ENCODE measurements around the gene SEMA3C. TPM values are rescaled to one million over a fixed set of nuclear protein-coding genes. Genes with fewer than 3 reads are reported as not detected.

SEMA3C gene
- total RNA-seq, 2 experiments from 2014 or later: not detected

DNA sequence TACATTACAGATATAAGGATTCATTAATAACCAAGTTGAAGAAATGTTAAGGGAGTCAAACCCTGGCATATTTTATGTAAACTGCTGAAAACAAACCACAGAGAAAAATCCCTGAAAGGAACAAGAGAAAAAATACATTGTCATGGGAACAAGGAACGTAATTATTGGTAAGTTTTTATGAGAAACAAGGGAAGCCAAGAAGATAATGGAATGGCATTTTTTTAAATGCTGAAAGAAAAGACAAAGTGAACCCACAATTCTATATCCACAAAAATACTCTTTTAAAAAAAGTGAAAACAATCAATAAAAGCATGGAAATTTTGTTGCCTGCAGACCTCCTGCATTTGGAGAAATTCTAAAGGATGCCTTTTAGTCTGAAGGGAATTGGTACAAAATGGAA, 144.0 kb downstream of the SEMA3C start:
- H3K9me3 Mint-ChIP-seq (ENCODE audit: low read depth): peaks cover 11% of the 10 kb centered on the region
- no peak overlapping the region for H3K27ac Mint-ChIP-seq
- H3K36me3 Mint-ChIP-seq: no peaks in the 10 kb centered on the region
- DNase-seq (no peak), ATAC-seq (no peak)
- no peaks in the 10 kb centered on the region for H3K4me1 Mint-ChIP-seq
- CTCF ChIA-PET: no interaction called here
- no peaks in the 10 kb centered on the region for H3K27me3 Mint-ChIP-seq
- H3K4me3 Mint-ChIP-seq: no peak overlapping the region

DNA sequence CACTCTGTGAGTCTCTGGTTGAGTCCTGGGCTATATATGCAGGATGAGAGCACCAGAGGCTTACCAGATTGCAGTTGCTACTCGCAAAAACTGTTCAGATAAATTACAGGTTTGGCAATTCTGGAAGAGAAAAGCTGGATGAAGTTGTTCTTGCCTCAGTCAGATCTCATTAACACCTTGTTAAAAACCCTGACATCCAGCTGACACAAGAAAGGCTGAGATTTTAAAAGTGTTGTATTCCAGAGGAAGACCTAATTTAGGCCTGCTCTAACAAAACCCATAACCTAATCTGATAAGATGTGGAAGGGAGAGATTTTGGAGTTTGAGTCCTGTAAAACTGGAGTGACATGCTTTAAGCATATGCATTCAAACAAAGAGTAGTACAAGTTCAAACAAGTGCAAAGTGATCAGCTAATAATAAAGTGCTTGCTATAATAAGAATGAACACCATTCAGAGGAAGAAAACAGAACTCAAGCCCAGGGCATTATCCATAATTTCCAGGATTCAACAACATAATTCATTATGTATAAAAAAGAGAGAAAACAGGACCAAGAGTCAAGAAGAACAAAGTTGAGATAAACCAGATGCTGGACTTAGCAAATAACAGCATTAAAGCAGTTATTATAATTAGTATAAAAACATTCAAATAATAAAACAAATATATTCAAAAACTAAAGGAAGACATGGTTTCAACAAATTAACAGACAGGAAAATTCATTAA, 144.9 kb downstream of the SEMA3C start:
- Mint-ChIP-seq H3K27me3 (no peaks in the 10 kb centered on the region), H3K9me3 (ENCODE audit: low read depth) (peaks cover 10% of the 10 kb centered on the region), H3K4me3 (no peak overlapping the region), H3K4me1 (no peaks in the 10 kb centered on the region), H3K27ac (no peak overlapping the region), H3K36me3 (no peaks in the 10 kb centered on the region)
- DNase-seq (no peak), ATAC-seq (no peak)
- CTCF ChIA-PET: no interaction called here

DNA sequence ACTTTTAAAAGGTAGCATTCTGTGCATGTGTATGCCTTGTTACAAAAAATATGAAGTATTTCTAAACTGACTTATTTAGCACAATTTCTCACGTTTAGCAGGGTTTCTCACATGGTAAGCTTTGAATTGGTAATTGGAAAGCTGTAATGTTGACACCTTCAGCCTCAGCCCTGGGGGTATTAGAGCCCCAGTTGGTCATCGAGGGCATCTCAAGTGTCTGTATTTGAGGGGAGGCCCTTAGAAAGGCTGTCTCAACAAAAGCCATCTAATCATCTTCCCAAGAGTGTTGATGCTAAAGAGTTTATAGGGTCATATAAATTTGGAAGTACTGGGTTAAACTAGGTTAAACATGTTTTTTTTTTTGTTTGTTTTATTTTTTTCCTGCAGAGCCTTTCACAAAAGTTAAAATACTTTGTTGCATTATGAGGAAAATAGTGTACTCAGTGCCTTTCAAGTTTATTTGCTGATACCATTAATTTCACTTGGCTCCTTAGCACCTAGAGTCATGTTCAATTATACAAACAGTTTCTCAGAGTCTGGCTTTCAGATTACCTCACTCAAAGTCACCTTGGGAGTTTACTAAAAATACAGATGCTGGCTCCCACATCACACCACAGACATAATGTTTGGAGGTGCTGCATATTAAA, 146.4 kb downstream of the SEMA3C start:
- Mint-ChIP-seq H3K27ac (no peak overlapping the region), H3K4me1 (no peaks in the 10 kb centered on the region), H3K4me3 (no peak overlapping the region), H3K9me3 (ENCODE audit: low read depth) (peaks cover 8% of the 10 kb centered on the region), H3K36me3 (no peaks in the 10 kb centered on the region), H3K27me3 (no peaks in the 10 kb centered on the region)
- CTCF ChIA-PET: no interaction called here
- DNase-seq: no peak
- no peak for ATAC-seq

DNA sequence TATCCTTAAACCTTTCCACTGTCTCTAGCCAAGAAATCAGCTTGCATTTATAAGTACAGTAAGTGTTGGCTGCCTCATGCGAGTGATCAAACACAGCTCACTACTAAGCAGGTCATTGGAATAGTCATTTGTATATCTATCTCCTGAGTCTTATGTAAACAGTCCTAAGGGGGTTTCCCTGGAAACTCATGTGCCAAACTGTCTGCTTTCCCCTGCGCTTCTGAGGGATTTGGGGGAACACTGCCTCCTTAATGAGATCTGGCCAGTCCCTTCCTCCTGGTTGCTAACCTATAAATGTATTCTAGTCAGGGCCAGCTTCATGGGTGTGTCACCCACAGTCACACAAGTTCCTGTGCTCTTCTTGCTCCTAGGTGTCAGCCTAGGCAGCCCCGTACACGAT, 147.3 kb downstream of the SEMA3C start:
- peaks cover 8% of the 10 kb centered on the region for H3K9me3 Mint-ChIP-seq (ENCODE audit: low read depth)

DNA sequence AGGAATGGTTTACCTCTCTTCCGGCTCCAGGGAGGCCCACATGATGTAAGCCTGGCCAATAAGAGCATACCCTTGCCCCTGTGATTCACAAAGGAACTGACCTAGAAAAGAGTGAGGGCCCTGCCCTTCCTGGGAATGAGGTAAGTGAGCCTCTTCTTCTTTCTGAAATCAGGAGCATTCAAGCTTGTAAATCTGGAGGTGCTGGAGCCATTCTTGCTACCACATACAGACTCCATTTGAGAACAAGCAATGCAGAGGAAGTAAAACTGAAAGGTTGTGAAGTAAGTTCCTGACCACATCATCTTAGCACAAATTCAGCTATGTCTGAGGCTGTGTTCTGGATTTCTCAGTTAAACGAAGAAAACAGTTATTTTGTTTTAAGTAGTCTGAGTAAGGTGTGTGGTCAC, 148.2 kb downstream of the SEMA3C start:
- H3K4me3 Mint-ChIP-seq: no peak overlapping the region
- H3K36me3 Mint-ChIP-seq: no peaks in the 10 kb centered on the region
- H3K9me3 Mint-ChIP-seq (ENCODE audit: low read depth): peaks cover 6% of the 10 kb centered on the region
- CTCF ChIA-PET: no interaction called here
- DNase-seq (no peak), ATAC-seq (no peak)
- no peaks in the 10 kb centered on the region for H3K4me1 Mint-ChIP-seq
- H3K27me3 Mint-ChIP-seq: no peaks in the 10 kb centered on the region
- H3K27ac Mint-ChIP-seq: no peak overlapping the region

More for the DNA sequence above, 147.3 kb downstream of the SEMA3C start:
- no peaks in the 10 kb centered on the region for H3K36me3 Mint-ChIP-seq
- ATAC-seq (no peak), DNase-seq (no peak)
- H3K27ac Mint-ChIP-seq: no peak overlapping the region
- H3K4me1 Mint-ChIP-seq: no peaks in the 10 kb centered on the region
- no peaks in the 10 kb centered on the region for H3K27me3 Mint-ChIP-seq
- CTCF ChIA-PET: no interaction called here
- no peak overlapping the region for H3K4me3 Mint-ChIP-seq

DNA sequence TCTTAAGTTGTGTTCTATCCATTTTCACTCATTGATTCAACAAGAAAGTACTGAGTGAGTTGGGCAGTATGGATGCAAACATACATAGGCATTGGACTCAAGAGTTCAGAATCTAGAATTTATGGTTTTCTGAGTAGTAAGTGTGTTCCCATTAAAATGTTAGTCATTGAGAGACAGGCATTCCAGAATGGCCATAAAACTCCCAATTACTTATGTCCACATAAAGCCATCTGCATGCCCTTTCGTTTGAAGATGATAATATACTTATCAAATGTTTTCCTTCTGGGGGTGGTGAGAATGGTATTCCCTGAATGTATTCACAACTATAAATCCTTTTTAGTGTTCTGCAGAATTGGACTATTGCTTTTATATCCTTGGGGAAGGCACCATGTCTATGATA, 148.8 kb downstream of the SEMA3C start:
- no peak overlapping the region for H3K4me3 Mint-ChIP-seq
- DNase-seq: no peak
- no peak overlapping the region for H3K27ac Mint-ChIP-seq
- no peaks in the 10 kb centered on the region for H3K36me3 Mint-ChIP-seq
- no peaks in the 10 kb centered on the region for H3K4me1 Mint-ChIP-seq
- CTCF ChIA-PET: no interaction called here
- no peaks in the 10 kb centered on the region for H3K27me3 Mint-ChIP-seq
- H3K9me3 Mint-ChIP-seq (ENCODE audit: low read depth): peaks cover 6% of the 10 kb centered on the region
- ATAC-seq: no peak

DNA sequence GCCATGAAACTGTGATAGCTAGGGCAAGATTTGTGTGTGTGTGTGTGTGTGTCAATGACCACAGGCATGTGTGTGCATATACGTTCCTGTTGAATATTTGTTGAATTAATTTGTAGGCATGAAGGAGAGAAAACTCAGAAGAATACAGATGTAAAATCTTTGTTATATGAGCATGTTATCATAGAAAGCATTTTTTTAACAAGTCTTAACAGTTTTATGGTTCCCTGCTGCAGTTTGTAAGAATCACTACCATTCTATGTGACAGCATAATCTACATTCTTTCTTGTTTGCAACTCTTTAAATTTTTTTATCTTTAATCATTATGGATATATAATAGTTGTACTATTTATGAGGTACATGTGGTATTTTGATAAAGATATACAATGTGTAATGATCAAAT, 150.1 kb downstream of the SEMA3C start:
- DNase-seq: no peak

DNA sequence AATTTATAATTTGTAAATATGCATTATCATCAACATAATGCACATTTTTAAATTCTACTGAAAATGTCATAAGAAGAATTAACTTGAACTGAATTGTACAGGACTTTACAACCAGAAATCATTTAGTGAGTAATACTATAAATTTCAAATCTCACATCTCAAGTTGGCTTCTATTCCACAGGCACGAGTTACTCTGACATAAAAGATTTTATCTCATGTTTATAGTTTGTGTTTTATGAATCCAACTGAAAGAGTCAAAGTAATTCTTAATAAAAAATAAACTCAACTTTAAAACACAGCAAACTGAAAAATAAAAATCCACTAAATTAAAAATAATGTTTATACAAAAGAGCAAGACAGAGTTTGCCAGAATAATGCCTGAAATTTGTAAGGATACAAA, 151.2 kb downstream of the SEMA3C start:
- no peaks in the 10 kb centered on the region for H3K4me1 Mint-ChIP-seq
- no peaks in the 10 kb centered on the region for H3K36me3 Mint-ChIP-seq
- H3K4me3 Mint-ChIP-seq: no peak overlapping the region
- no peaks in the 10 kb centered on the region for H3K27me3 Mint-ChIP-seq
- DNase-seq (no peak), ATAC-seq (no peak)
- CTCF ChIA-PET: no interaction called here
- peaks cover 2% of the 10 kb centered on the region for H3K9me3 Mint-ChIP-seq (ENCODE audit: low read depth)
- H3K27ac Mint-ChIP-seq: no peak overlapping the region

More for the DNA sequence above, 150.1 kb downstream of the SEMA3C start:
- H3K36me3 Mint-ChIP-seq: no peaks in the 10 kb centered on the region
- no peak overlapping the region for H3K4me3 Mint-ChIP-seq
- no peak overlapping the region for H3K27ac Mint-ChIP-seq
- H3K4me1 Mint-ChIP-seq: no peaks in the 10 kb centered on the region
- H3K27me3 Mint-ChIP-seq: no peaks in the 10 kb centered on the region
- H3K9me3 Mint-ChIP-seq (ENCODE audit: low read depth): peaks cover 6% of the 10 kb centered on the region
- ATAC-seq: no peak
- CTCF ChIA-PET: no interaction called here

DNA sequence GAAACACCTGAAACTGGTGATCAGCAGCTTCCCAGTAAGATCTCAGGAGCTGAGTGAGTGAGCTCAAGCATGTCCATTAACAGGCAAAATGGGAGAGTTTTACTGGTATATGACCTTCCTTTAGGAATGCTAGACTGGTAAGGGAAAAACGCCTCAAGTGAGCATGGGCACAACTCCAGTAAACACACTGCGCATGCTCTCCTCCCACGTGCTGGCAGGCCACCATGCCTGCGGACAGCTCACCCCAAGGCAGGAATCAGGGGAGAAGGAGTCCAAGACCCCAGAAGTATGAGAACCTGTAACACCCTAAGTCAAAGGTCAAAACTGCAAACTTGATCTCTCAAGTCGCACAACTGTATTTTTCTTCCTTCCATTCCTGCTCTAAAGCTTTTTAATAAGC, 152.1 kb downstream of the SEMA3C start:
- CTCF ChIA-PET: no interaction called here
- no peak overlapping the region for H3K27ac Mint-ChIP-seq
- no peak overlapping the region for H3K4me3 Mint-ChIP-seq
- H3K9me3 Mint-ChIP-seq (ENCODE audit: low read depth): peaks cover 2% of the 10 kb centered on the region
- no peaks in the 10 kb centered on the region for H3K27me3 Mint-ChIP-seq
- ATAC-seq: no peak
- H3K4me1 Mint-ChIP-seq: no peaks in the 10 kb centered on the region
- H3K36me3 Mint-ChIP-seq: no peaks in the 10 kb centered on the region
- no peak for DNase-seq

DNA sequence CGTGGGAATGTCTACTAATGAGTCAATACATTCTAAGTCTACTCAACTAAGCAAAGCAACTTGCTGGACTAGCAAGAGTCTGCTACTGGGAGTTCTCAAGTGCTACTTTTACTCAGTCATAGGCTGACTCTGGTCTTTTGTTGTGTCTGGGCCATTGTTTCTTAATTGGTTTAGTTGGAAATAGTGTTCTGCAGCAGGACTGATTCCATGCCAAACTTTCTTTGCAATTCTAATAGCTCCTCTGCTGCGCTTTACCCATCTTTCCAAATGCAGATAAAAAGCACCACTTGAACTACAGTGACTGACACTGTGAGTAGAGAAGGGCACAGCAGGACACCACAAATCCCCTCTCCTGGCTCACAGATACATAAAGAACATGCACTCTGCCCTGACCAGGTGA, 154.7 kb downstream of the SEMA3C start:
- H3K9me3 Mint-ChIP-seq (ENCODE audit: low read depth): no peaks in the 10 kb centered on the region
- H3K4me1 Mint-ChIP-seq: no peaks in the 10 kb centered on the region
- H3K27me3 Mint-ChIP-seq: no peaks in the 10 kb centered on the region
- no peak for DNase-seq
- no peak for ATAC-seq
- H3K36me3 Mint-ChIP-seq: no peaks in the 10 kb centered on the region
- no peak overlapping the region for H3K4me3 Mint-ChIP-seq
- H3K27ac Mint-ChIP-seq: no peak overlapping the region
- CTCF ChIA-PET: no interaction called here

DNA sequence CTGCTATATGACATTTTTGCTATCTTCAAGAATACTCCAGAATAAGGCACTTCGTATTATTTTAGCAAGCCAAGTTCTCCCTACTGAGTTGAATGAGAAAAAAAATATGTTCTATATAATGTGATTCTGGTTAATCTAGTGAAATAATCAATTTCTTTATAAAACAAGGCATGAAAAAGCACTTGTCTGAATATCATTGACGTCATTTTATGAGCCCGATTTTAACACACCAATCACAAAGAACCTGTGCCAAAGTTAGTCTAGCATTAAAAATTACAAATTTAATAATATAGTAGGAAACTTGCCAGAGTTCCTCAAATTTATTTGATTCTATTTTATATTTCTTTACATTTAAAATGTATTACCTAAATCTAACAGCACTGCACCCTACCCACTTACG, 155.1 kb downstream of the SEMA3C start:
- ATAC-seq: no peak
- no peaks in the 10 kb centered on the region for H3K27me3 Mint-ChIP-seq
- no peak overlapping the region for H3K4me3 Mint-ChIP-seq
- no peak for DNase-seq
- H3K27ac Mint-ChIP-seq: no peak overlapping the region
- no peaks in the 10 kb centered on the region for H3K36me3 Mint-ChIP-seq
- no peaks in the 10 kb centered on the region for H3K9me3 Mint-ChIP-seq (ENCODE audit: low read depth)
- CTCF ChIA-PET: no interaction called here
- no peaks in the 10 kb centered on the region for H3K4me1 Mint-ChIP-seq

DNA sequence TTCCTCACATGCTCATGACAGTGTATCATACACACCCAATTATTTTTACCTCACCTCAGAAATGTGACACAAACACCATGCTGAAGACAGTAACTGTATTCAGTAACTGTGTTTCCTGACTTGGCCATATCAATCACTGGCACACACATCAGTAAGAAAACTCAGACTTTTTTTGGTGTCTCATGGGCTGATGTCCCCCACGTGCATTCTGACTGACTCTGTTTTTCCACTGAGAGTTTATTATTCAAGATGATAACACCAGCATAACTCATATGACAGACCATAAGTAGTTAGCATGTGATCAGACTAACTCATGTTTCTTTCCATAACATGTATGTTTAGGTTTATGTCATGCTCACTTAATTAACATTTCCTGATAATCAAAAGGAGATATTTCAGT, 155.6 kb downstream of the SEMA3C start:
- no peaks in the 10 kb centered on the region for H3K4me1 Mint-ChIP-seq
- no peaks in the 10 kb centered on the region for H3K36me3 Mint-ChIP-seq
- no peaks in the 10 kb centered on the region for H3K27me3 Mint-ChIP-seq
- CTCF ChIA-PET: no interaction called here
- no peaks in the 10 kb centered on the region for H3K9me3 Mint-ChIP-seq (ENCODE audit: low read depth)
- H3K27ac Mint-ChIP-seq: no peak overlapping the region
- no peak overlapping the region for H3K4me3 Mint-ChIP-seq
- DNase-seq: no peak
- no peak for ATAC-seq

DNA sequence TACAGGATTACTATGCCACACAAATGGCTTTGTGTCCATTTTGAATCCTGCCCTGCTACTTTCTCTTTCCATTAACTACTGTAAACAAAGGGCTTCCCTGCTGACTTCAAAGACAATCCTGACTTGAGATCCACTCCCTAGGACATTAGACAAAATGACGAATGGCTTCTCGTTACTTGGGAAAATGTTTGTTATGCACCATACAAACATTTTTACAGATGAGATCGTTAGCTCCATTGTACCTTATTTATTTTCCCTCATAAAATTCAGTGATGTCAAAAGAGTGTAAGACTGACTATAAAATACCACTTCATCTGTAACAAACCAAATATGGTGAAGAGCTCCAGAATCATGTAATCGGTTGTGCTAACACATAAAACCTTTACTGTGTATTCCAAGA, 158.6 kb downstream of the SEMA3C start:
- DNase-seq: no peak
- Mint-ChIP-seq H3K36me3 (no peaks in the 10 kb centered on the region), H3K9me3 (ENCODE audit: low read depth) (peaks cover 7% of the 10 kb centered on the region), H3K4me1 (no peaks in the 10 kb centered on the region), H3K27me3 (no peaks in the 10 kb centered on the region), H3K4me3 (no peak overlapping the region), H3K27ac (no peak overlapping the region)
- CTCF ChIA-PET: no interaction called here
- ATAC-seq: no peak

DNA sequence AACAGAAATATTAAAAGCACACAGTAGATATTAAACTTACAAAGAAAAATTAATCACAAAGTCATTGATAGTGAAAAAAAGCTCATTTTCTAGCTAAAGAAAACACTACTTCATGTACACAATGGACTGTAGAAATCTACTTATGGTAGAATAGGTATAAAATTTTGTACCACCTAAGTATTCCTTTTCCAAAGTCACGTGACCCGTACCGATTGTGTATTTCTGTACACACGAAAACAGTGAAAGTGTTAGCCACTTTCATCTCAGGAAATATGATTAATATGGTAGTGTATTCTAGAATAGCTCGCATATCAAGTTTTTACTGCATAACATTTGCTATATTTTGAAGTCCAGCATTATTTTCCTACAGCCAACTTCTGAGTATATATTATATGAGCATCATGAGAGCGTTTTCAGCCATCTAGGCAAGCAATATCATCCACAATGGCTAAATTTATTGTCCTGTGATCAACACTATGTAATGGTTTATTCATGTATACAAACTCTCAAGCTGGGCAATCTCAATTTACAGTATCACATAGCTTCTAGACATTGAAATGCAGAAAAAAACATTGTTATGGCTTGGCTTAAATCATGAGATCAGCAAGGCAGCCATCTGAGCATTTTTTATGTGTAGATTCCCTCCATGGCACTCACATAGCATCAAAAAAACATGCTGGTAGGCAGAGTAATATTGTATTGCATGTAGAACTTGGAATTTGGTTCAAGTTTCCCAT, 165.7 kb downstream of the SEMA3C start:
- H3K9me3 Mint-ChIP-seq (ENCODE audit: low read depth): peaks cover 9% of the 10 kb centered on the region
- no peak overlapping the region for H3K27ac Mint-ChIP-seq
- CTCF ChIA-PET: no interaction called here
- H3K36me3 Mint-ChIP-seq: no peaks in the 10 kb centered on the region
- H3K27me3 Mint-ChIP-seq: no peaks in the 10 kb centered on the region
- DNase-seq (no peak), ATAC-seq (no peak)
- H3K4me1 Mint-ChIP-seq: no peaks in the 10 kb centered on the region
- no peak overlapping the region for H3K4me3 Mint-ChIP-seq
